IMR-90 (cell line): ENCODE data around the gene SLC2A3. TPM values are rescaled to one million over a fixed set of nuclear protein-coding genes. Genes with fewer than 3 reads are reported as not detected.
"Not testable (repeated sequence)": the region's sequence is repeated elsewhere in the genome, so short reads cannot be mapped to it uniquely, and the experiment has no call there.

Source experiments
- ATAC-seq: fragments of 200-7000 bp; cut with Tn5 transposase; 2 replicates; pipeline ENCODE4 v1.9.1; 2020; ENCODE audit warnings: low read depth, mild to moderate bottlenecking, moderate library complexity
- BruUV-seq: library from RNA; stranded (reverse); fragments of 400-500 nt; replicated peaks from 2 replicates; lab custom pipeline; 2021; lab: Mats Ljungman, UMichigan
- CTCF ChIA-PET: fragments of 300-600 bp; formaldehyde crosslinking; extraction: SDS; loops from one replicate; lab custom pipeline; 2021; ENCODE audit warnings: antibody characterized with exemption; lab: Yijun Ruan, JAX
- POLR2A ChIA-PET: fragments of 300-600 bp; sonication (Branson Sonifier 250); formaldehyde crosslinking; loops from one replicate; lab custom pipeline; 2022; ENCODE audit warnings: antibody characterized with exemption; ENCODE audit not compliant: unreplicated experiment; lab: Charles Lee
- DNase-seq: peaks from one replicate; pipeline ENCODE4 v3.0.0; 2013
- H2AFZ ChIP-seq: replicated peaks from 2 replicates; pipeline ENCODE3; 2013; ENCODE audit warnings: low read length, mild to moderate bottlenecking; ENCODE audit not compliant: poor library complexity
- H2AK5ac ChIP-seq: 2 replicates; pipeline ENCODE4 v1.6.1; 2013; ENCODE audit warnings: low read depth, low read length, inconsistent platforms
- H2AK9ac ChIP-seq: replicated peaks from 2 replicates; pipeline ENCODE3; 2013; ENCODE audit warnings: mild to moderate bottlenecking, low read depth, low read length, moderate library complexity; ENCODE audit not compliant: poor library complexity
- H2BK120ac ChIP-seq: 2 replicates; pipeline ENCODE4 v1.6.1; 2013; ENCODE audit warnings: low read depth, low read length, inconsistent platforms
- H2BK15ac ChIP-seq: 3 replicates; pipeline ENCODE4 v1.6.1; 2013; ENCODE audit warnings: low read depth, low read length, inconsistent platforms
- H2BK20ac ChIP-seq: 2 replicates; pipeline ENCODE4 v1.6.1; 2013; ENCODE audit warnings: low read depth, mild to moderate bottlenecking, inconsistent platforms, low read length, moderate library complexity
- H2BK5ac ChIP-seq: 2 replicates; pipeline ENCODE4 v1.6.1; 2013; ENCODE audit warnings: mild to moderate bottlenecking, low read depth, low read length, inconsistent platforms; ENCODE audit not compliant: poor library complexity, severe bottlenecking
- H3K14ac ChIP-seq: replicated peaks from 2 replicates; pipeline ENCODE4 v1.6.1; 2013; ENCODE audit warnings: low read depth, low read length, inconsistent platforms
- H3K18ac ChIP-seq: 2 replicates; pipeline ENCODE4 v1.6.1; 2013; ENCODE audit warnings: low read depth, low read length, control low read depth
- H3K23ac ChIP-seq: 2 replicates; pipeline ENCODE4 v1.6.1; 2013; ENCODE audit warnings: low read depth, low read length, inconsistent platforms
- H3K27ac ChIP-seq: 2 replicates; pipeline ENCODE4 v1.5.1; 2013; ENCODE audit warnings: mild to moderate bottlenecking, control low read depth, low read length; ENCODE audit not compliant: insufficient read depth
- H3K27me3 ChIP-seq: 2 replicates; pipeline ENCODE4 v1.6.1; 2013; ENCODE audit warnings: low read length; ENCODE audit not compliant: control insufficient read depth, insufficient read depth
- H3K36me3 ChIP-seq: 2 replicates; pipeline ENCODE4 v1.6.1; 2013; ENCODE audit warnings: low read length, mixed read lengths; ENCODE audit not compliant: control insufficient read depth, insufficient read depth
- H3K4ac ChIP-seq: 2 replicates; pipeline ENCODE4 v1.6.1; 2013; ENCODE audit warnings: low read depth, low read length, inconsistent platforms
- H3K4me1 ChIP-seq: 2 replicates; pipeline ENCODE4 v1.6.1; 2013; ENCODE audit warnings: low read length, mixed read lengths; ENCODE audit not compliant: control insufficient read depth, insufficient read depth
- H3K4me2 ChIP-seq: 2 replicates; pipeline ENCODE4 v1.6.1; 2013; ENCODE audit warnings: low read depth, mild to moderate bottlenecking, control low read depth, low read length, moderate library complexity
- H3K4me3 ChIP-seq: 2 replicates; pipeline ENCODE4 v1.5.1; 2013; ENCODE audit warnings: low read depth, mild to moderate bottlenecking, control low read depth, low read length, moderate library complexity; ENCODE audit not compliant: insufficient read depth
- H3K56ac ChIP-seq: 2 replicates; pipeline ENCODE4 v1.6.1; 2013; ENCODE audit warnings: low read length, inconsistent platforms; ENCODE audit not compliant: insufficient read depth; ENCODE audit errors: extremely low read depth
- H3K79me1 ChIP-seq, 2 experiments: 2 replicates each; pipeline ENCODE4 v1.6.1; 2013; ENCODE audit warnings: low read length in 2 of 2, inconsistent platforms in 1 of 2, low read depth in 1 of 2
- H3K9ac ChIP-seq: 2 replicates; pipeline ENCODE4 v1.6.1; 2013; ENCODE audit warnings: low read depth, low read length, control low read depth
- H3K9me1 ChIP-seq: 2 replicates; pipeline ENCODE4 v1.6.1; 2013; ENCODE audit warnings: low read length, inconsistent platforms; ENCODE audit not compliant: insufficient read depth
- H3K9me3 ChIP-seq: 2 replicates; pipeline ENCODE4 v1.6.1; 2013; ENCODE audit warnings: low read length; ENCODE audit not compliant: control insufficient read depth, insufficient read depth
- H4K20me1 ChIP-seq: 2 replicates; pipeline ENCODE4 v1.6.1; 2013; ENCODE audit warnings: low read length, inconsistent platforms; ENCODE audit not compliant: insufficient read depth
- H4K5ac ChIP-seq: 2 replicates; pipeline ENCODE4 v1.6.1; 2013; ENCODE audit warnings: mild to moderate bottlenecking, low read depth, low read length, control low read depth
- H4K8ac ChIP-seq, 2 experiments: 2 replicates each; pipeline ENCODE4 v1.6.1; 2013; ENCODE audit warnings: low read depth in 2 of 2, low read length in 2 of 2, control low read depth in 1 of 2, inconsistent platforms in 1 of 2
- H4K91ac ChIP-seq: 2 replicates; pipeline ENCODE4 v1.6.1; 2013; ENCODE audit warnings: low read depth, low read length, inconsistent platforms; ENCODE audit not compliant: insufficient read depth
- WGBS, 2 experiments: methylation state at CpG; one replicate each; pipeline versions ENCODE4 v1.1.5 to v1.1.7; 2013; ENCODE audit warnings: missing lambda C conversion rate in 2 of 2; ENCODE audit not compliant: insufficient read length in 1 of 2; ENCODE audit errors: extremely low coverage in 2 of 2; 5-methylcytosine and 5-hydroxymethylcytosine counted together
- dilution Hi-C: fragments of 300-500 bp; cut with HindIII; formaldehyde crosslinking; loops from one replicate; pipeline ENCODE4 v1.14.3; 2018; ENCODE audit warnings: low sequenced_read_pairs; ENCODE audit not compliant: unreplicated experiment
- in situ Hi-C: fragments of 300-500 bp; cut with MboI; formaldehyde crosslinking; loops from 3 replicates; pipeline ENCODE4 v1.14.3; 2019; ENCODE audit warnings: low sequenced_read_pairs, inconsistent platforms, mixed read lengths
- intact Hi-C: fragments of 100-400 bp; cut with micrococcal nuclease; formaldehyde crosslinking; loops from 2 replicates; pipeline ENCODE4 v1.10.0; 2022
- polyA plus RNA-seq, 3 experiments: library from polyadenylated mRNA; depleted of rRNA; stranded (reverse); fragments of >200 nt; gene quantifications; 2 replicates each; pipeline ENCODE4 v1.2.3, GENCODE V29; 2012; ENCODE audit warnings: low replicate concordance in 1 of 3
- total RNA-seq: library from RNA; depleted of rRNA; stranded (reverse); fragments of >200 nt; gene quantifications from 2 replicates; pipeline ENCODE4 v1.2.3, GENCODE V29; 2012

The SLC2A3 gene
- total and polyA plus RNA-seq, 2 of the 4 experiments (the other 2 are of a cell fraction), result 46.1 to 54.8 TPM

DNA sequence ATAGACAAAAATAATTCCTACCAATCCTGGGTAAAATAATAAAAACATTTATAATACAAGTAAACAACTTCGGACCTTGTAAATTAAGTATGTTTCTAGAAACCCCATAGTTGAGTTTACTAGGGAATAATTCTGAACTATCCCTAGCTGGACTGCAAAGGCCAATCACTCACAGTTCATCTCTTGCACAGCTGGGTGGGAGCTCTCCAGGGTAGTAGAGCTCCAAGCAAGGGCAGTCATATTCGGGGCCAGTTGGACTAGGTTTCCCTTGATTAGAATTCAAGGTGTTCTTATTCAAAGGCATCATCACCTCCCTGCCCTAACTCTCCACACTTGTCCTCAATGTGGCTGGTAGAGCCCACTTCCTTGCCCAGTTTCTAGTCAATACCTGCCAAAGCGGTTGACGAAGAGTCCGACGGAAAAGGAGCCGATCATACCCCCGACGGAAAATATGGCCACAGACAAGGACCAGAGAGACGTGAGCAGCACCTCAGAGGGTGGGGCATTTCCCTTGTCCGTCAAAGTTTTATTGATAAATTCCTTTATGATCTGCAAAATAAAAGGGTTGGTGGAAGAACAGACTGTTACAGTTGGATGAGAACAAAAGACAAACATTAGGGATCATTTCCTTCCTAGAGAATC, 3.3 kb downstream of the SLC2A3 start:
- H2AK5ac ChIP-seq, H2BK5ac ChIP-seq, ATAC-seq, H3K27ac ChIP-seq, H2AK9ac ChIP-seq, H3K18ac ChIP-seq, H2BK120ac ChIP-seq, H3K4ac ChIP-seq, H3K9ac ChIP-seq, H3K27me3 ChIP-seq, DNase-seq, H3K9me3 ChIP-seq, BruUV-seq, H3K4me2 ChIP-seq, H3K4me3 ChIP-seq, H4K91ac ChIP-seq, H3K14ac ChIP-seq, H4K8ac ChIP-seq, H4K5ac ChIP-seq, dilution Hi-C loops, H3K56ac ChIP-seq, H3K9me1 ChIP-seq, H2BK15ac ChIP-seq, H2AFZ ChIP-seq, H2BK20ac ChIP-seq, H3K4me1 ChIP-seq, H3K23ac ChIP-seq: not testable (repeated sequence)
- intact Hi-C loops (loop anchor here (1.0 kb wide), 4 partner anchors 63 to 146 kb away; no protein-coding TSS in a partner anchor), in situ Hi-C loops (loop anchor here (5.0 kb wide), 1 partner anchor 35 kb away; no protein-coding TSS in a partner anchor)
- Histone ChIP-seq H4K20me1 (peaks cover 43% of the 10 kb centered on the region; the same call in 1 of the 2 replicates), H3K79me1 (peaks cover 21 to 54% of the 10 kb centered on the region in 2 experiments; a peak in 3 of 4 replicates), H3K36me3 (peaks cover 46% of the 10 kb centered on the region)
- WGBS, 2 experiments, result 84% methylated on average over 8 of the region's 11 CpGs; no CpG with 5 or more reads in 1 of the 2 experiments
- POLR2A ChIA-PET, result interaction anchor here (0.6 to 1.1 kb wide), 3 partner anchors 53 to 63 kb away, joined by 3 to 7 read pairs (median 3); no protein-coding TSS in a partner anchor
- CTCF ChIA-PET, result interaction anchor here (0.6 to 2.9 kb wide), 11 partner anchors 27 to 146 kb away, joined by 3 to 25 read pairs (median 5); no protein-coding TSS in a partner anchor
